GM19238 (cell line): ENCODE data around the gene SLC35F6.
"Not testable (repeated sequence)": the region's sequence is repeated elsewhere in the genome, so short reads cannot be mapped to it uniquely, and the experiment has no call there.

Source experiments
- DNase-seq: peaks from one replicate; pipeline ENCODE4 v3.0.0; 2011; ENCODE audit warnings: low spot score; ENCODE audit not compliant: insufficient read length

The SLC35F6 gene

GRCh38 chr2:26730549-26731344, 33.3 kb upstream of the SLC35F6 start:
- DNase-seq = no peak

GRCh38 chr2:26731714-26732113, 32.4 kb upstream of the SLC35F6 start:
- DNase-seq = no peak

GRCh38 chr2:26732446-26732845, 31.6 kb upstream of the SLC35F6 start:
- DNase-seq = no peak

- DNase-seq = no peak
Observed at GRCh38 chr2:26733413-26733812, 30.7 kb upstream of the SLC35F6 start.

- no peak for DNase-seq
Observed at GRCh38 chr2:26735097-26735496, 29.0 kb upstream of the SLC35F6 start.

GRCh38 chr2:26735883-26736588, 28.0 kb upstream of the SLC35F6 start:
- DNase-seq = no peak

- DNase-seq = no peak
Observed at GRCh38 chr2:26737221-26737620, 26.9 kb upstream of the SLC35F6 start.

GRCh38 chr2:26738481-26738880, 25.6 kb upstream of the SLC35F6 start:
- no peak for DNase-seq

- DNase-seq = no peak
Observed at GRCh38 chr2:26739514-26739913, 24.6 kb upstream of the SLC35F6 start.

- DNase-seq = no peak
Observed at GRCh38 chr2:26740346-26740745, 23.7 kb upstream of the SLC35F6 start.

- DNase-seq = no peak
Observed at GRCh38 chr2:26740890-26741302, 23.2 kb upstream of the SLC35F6 start.

- DNase-seq = no peak
Observed at GRCh38 chr2:26742048-26742770, 21.9 kb upstream of the SLC35F6 start.

- no peak for DNase-seq
Observed at GRCh38 chr2:26743852-26744251, 20.2 kb upstream of the SLC35F6 start.

- DNase-seq = no peak
Observed at GRCh38 chr2:26744953-26745352, 19.1 kb upstream of the SLC35F6 start.

- peak; percentile 59 for DNase-seq
Observed at GRCh38 chr2:26745609-26746327, 18.3 kb upstream of the SLC35F6 start.

- no peak for DNase-seq
Observed at GRCh38 chr2:26746934-26747333, 17.1 kb upstream of the SLC35F6 start.

GRCh38 chr2:26749787-26750420, 14.2 kb upstream of the SLC35F6 start:
- DNase-seq = not testable (repeated sequence)

GRCh38 chr2:26750467-26750866, 13.6 kb upstream of the SLC35F6 start:
- not testable (repeated sequence) for DNase-seq

- no peak for DNase-seq
Observed at GRCh38 chr2:26752656-26753055, 11.4 kb upstream of the SLC35F6 start.

GRCh38 chr2:26754539-26754938, 9.5 kb upstream of the SLC35F6 start:
- DNase-seq = no peak
